ENCODE results near the gene IFITM5.

DNA sequence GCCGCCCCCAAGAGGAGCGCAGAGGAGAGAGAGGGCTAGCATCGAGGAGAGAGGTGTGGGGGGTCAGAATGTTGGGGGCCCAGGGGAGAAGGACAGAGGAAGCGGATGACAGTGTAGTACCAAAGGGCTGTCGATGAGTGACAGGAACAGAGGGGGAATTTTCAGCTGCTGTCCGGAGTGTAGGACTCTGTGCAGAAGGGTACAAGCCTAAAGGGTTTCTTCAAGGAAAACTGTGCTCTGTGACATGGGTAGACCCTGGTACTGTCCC is 26.5 kb downstream of the IFITM5 start:
- TF ChIP-seq, protein P1, sequence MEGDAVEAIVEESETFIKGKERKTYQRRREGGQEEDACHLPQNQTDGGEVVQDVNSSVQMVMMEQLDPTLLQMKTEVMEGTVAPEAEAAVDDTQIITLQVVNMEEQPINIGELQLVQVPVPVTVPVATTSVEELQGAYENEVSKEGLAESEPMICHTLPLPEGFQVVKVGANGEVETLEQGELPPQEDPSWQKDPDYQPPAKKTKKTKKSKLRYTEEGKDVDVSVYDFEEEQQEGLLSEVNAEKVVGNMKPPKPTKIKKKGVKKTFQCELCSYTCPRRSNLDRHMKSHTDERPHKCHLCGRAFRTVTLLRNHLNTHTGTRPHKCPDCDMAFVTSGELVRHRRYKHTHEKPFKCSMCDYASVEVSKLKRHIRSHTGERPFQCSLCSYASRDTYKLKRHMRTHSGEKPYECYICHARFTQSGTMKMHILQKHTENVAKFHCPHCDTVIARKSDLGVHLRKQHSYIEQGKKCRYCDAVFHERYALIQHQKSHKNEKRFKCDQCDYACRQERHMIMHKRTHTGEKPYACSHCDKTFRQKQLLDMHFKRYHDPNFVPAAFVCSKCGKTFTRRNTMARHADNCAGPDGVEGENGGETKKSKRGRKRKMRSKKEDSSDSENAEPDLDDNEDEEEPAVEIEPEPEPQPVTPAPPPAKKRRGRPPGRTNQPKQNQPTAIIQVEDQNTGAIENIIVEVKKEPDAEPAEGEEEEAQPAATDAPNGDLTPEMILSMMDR (IDR thresholded peaks at IDR 0.05) = no peak
- no peak for TF ChIP-seq POLR2A (IDR thresholded peaks at IDR 0.05)
- TF ChIP-seq POLR2AphosphoS5 (IDR thresholded peaks at IDR 0.05) = no peak
- TF ChIP-seq EP300 (IDR thresholded peaks at IDR 0.05) = no peak

Measured in suprapubic skin (tissue), 4 donors.